NB4 (cell line): ENCODE results near the gene ANKRD39.

Experiments
- CTCF ChIP-seq: IDR thresholded peaks from one replicate; pipeline ENCODE4 v1.5.1; 2012; ENCODE audit warnings: low read depth, low read length
- MAX ChIP-seq: IDR thresholded peaks from 2 replicates; pipeline ENCODE4 v1.6.1; 2011; ENCODE audit warnings: low read depth, low read length
- MYC ChIP-seq: IDR thresholded peaks from 2 replicates; pipeline ENCODE4 v1.6.1; 2011; ENCODE audit warnings: low read depth, low read length
- POLR2A ChIP-seq: IDR thresholded peaks from 2 replicates; pipeline ENCODE4 v1.6.1; 2011; ENCODE audit warnings: mild to moderate bottlenecking; ENCODE audit not compliant: insufficient read length; ENCODE audit errors: extremely low read depth

GRCh38 chr2:96839875-96840850 is 17.7 kb downstream of the ANKRD39 start:
- TF ChIP-seq POLR2A (no peak), CTCF (no peak), MAX (no peak), MYC (no peak)
